Measurements from ENCODE around the gene GSC2. TPM values are rescaled to one million over a fixed set of nuclear protein-coding genes. Genes with fewer than 3 reads are reported as not detected.

GSC2 gene
- total and polyA plus RNA-seq, 9 of the 15 experiments (the other 6 are each of a cell fraction or from before 2014, with no cell fraction given): not detected

GRCh38 chr22:19111584-19111983 lies 38.5 kb downstream of the GSC2 start (continued):
- TF ChIP-seq PHF21A (IDR thresholded peaks at IDR 0.05; ENCODE audit: borderline replicate concordance, low read depth): no peak

- peaks cover 46% of the 10 kb centered on the region for H4K20me1 ChIP-seq (replicated peaks; ENCODE audit: control insufficient read depth, insufficient read depth, low read length)
- WGBS (ENCODE audit: insufficient coverage, low coverage, missing lambda C conversion rate): 91% methylated on average over 3 of the region's 3 CpGs
- no peaks in the 10 kb centered on the region for H3K27me3 ChIP-seq (ENCODE audit: control insufficient read depth in 2 of 2, insufficient read depth in 2 of 2, low read length in 2 of 2)
- peak overlapping the region; percentile 1 to 51; a peak in 2 of 4 replicates for H3K9ac ChIP-seq (ENCODE audit: insufficient read depth in 1 of 2, low read depth in 2 of 2, low read length in 2 of 2)
- in situ Hi-C loops (cut with MboI) (no loop called here), intact Hi-C loops (cut with micrococcal nuclease) (loop anchor here (10.0 kb wide), 1 partner anchor 184 kb away; the partner anchor contains the start of gene CLTCL1)
- peak; percentile 1 for ATAC-seq
- peaks cover 47% of the 10 kb centered on the region for H3K36me3 ChIP-seq (ENCODE audit: control insufficient read depth, insufficient read depth, low read length)
- H2AFZ ChIP-seq (ENCODE audit: low read depth, low read length): no peak overlapping the region
- FAIRE-seq: no peak
- H3K9me3 ChIP-seq (replicated peaks; ENCODE audit: control insufficient read depth, insufficient read depth, low read depth, low read length): no peaks in the 10 kb centered on the region
- peaks cover 96% of the 10 kb centered on the region for H3K79me2 ChIP-seq (ENCODE audit: control insufficient read depth, insufficient read depth, low read length)
- H3K4me3 ChIP-seq: no peak overlapping the region
- DNase-seq (ENCODE audit: extremely low read depth in 1 of 4, low spot score in 3 of 4): peak in 1 of 4 experiments; percentile 61
- TSS peak; percentile 1 for BruUV-seq (replicated peaks)
- ChIA-PET POLR2A (interaction anchor here (0.5 to 4.4 kb wide), 19 partner anchors 9 to 900 kb away, joined by 3 to 56 read pairs (median 5); partner anchors contain the start of genes C22orf39, DGCR2 and SLC25A1), CTCF (ENCODE audit: low intra/inter-chr PET ratio) (no interaction called here)
- H3K4me1 ChIP-seq (replicated peaks in 1 of 2; ENCODE audit: control insufficient read depth in 2 of 2, insufficient read depth in 2 of 2, low read length in 2 of 2): peaks cover 44 to 55% of the 10 kb centered on the region in 2 experiments
- peaks cover 24% of the 10 kb centered on the region for H3K9me1 ChIP-seq (ENCODE audit: control insufficient read depth, insufficient read depth, low read length)
- H3K27ac ChIP-seq (ENCODE audit: extremely low read depth, low read depth, low read length): peak overlapping the region; percentile 6; the same call in 1 of the 3 replicates
- H3K4me2 ChIP-seq (ENCODE audit: insufficient read depth, low read length): peak overlapping the region; percentile 2; the same call in 1 of the 2 replicates
- no peak for TF ChIP-seq HIVEP1 (CRISPR knock-in tag; IDR thresholded peaks at IDR 0.05)
- no peak for TF ChIP-seq POLR2AphosphoS2 (IDR thresholded peaks at IDR 0.05; ENCODE audit: low read length)
- no peak for TF ChIP-seq HMG20A (CRISPR knock-in tag; conservative IDR thresholded peaks at IDR 0.05)
- TF ChIP-seq BACH1 (tag; IDR thresholded peaks at IDR 0.05): no peak
- TF ChIP-seq NKRF (IDR thresholded peaks at IDR 0.05; ENCODE audit: borderline replicate concordance): no peak
- TF ChIP-seq CHD1 (IDR thresholded peaks at IDR 0.05; ENCODE audit: low read length): no peak
- TF ChIP-seq JUN (IDR thresholded peaks at IDR 0.05; ENCODE audit: borderline replicate concordance, low read depth, low read length): no peak
- no peak for TF ChIP-seq JUN (CRISPR knock-in tag; IDR thresholded peaks at IDR 0.05; ENCODE audit: borderline replicate concordance)
- TF ChIP-seq FOXK2 (conservative IDR thresholded peaks at IDR 0.05 in 1 of 2, IDR thresholded peaks at IDR 0.05 in 1 of 2; ENCODE audit: low read depth in 2 of 2): no peak
- no peak; the same call in 1 of the 2 replicates for TF ChIP-seq EP400 (IDR thresholded peaks at IDR 0.05)
- no peak for TF ChIP-seq RHOXF2B (CRISPR knock-in tag; conservative IDR thresholded peaks at IDR 0.05)
- no peak for TF ChIP-seq ZNF175 (CRISPR knock-in tag; IDR thresholded peaks at IDR 0.05; ENCODE audit: low read depth)
- TF ChIP-seq CTCFL (IDR thresholded peaks at IDR 0.05; ENCODE audit: borderline replicate concordance, insufficient read depth, low read depth, low read length, poor library complexity, severe bottlenecking): peak; percentile 44
- peak; percentile 10; the same call in 1 of the 2 replicates for TF ChIP-seq NFIC (IDR thresholded peaks at IDR 0.05)
- no peak for TF ChIP-seq GABPB1 (CRISPR knock-in tag; IDR thresholded peaks at IDR 0.05)
- TF ChIP-seq MTA3 (IDR thresholded peaks at IDR 0.05; ENCODE audit: borderline replicate concordance): peak; percentile 70; the same call in 1 of the 2 replicates
- TF ChIP-seq MYC (IDR thresholded peaks at IDR 0.05; ENCODE audit: low read depth, low read length): peak; percentile 85
- TF ChIP-seq MYC (CRISPR knock-in tag; IDR thresholded peaks at IDR 0.05; ENCODE audit: borderline replicate concordance, low read depth): no peak
Measured at GRCh38 chr22:19111140-19111539, 39.0 kb downstream of the GSC2 start.

Measured in K562 (cell line).